Rectal smooth muscle tissue (tissue), 1 donor: ENCODE measurements around the gene SGMS2.

ENCODE experiments used
- H3K27ac ChIP-seq: one replicate; pipeline ENCODE4 v1.7.0; 2013; ENCODE audit warnings: low read depth, low read length, inconsistent platforms
- H3K27me3 ChIP-seq: one replicate; pipeline ENCODE4 v1.7.0; 2013; ENCODE audit warnings: low read length; ENCODE audit not compliant: control insufficient read depth, insufficient read depth
- H3K36me3 ChIP-seq: one replicate; pipeline ENCODE4 v1.7.0; 2013; ENCODE audit warnings: low read length; ENCODE audit not compliant: control insufficient read depth, insufficient read depth
- H3K4me1 ChIP-seq: one replicate; pipeline ENCODE4 v1.7.0; 2013; ENCODE audit warnings: low read length; ENCODE audit not compliant: control insufficient read depth, insufficient read depth
- H3K4me3 ChIP-seq: one replicate; pipeline ENCODE4 v1.7.0; 2013; ENCODE audit warnings: low read length
- H3K9ac ChIP-seq: one replicate; pipeline ENCODE4 v1.7.0; 2013; ENCODE audit warnings: low read length

The SGMS2 gene

GRCh38 chr4:107931775-107932321 lies 107.1 kb downstream of the SGMS2 start:
- Histone ChIP-seq H3K27ac (peak overlapping the region; percentile 82), H3K27me3 (no peaks in the 10 kb centered on the region), H3K4me1 (no peaks in the 10 kb centered on the region), H3K36me3 (no peaks in the 10 kb centered on the region), H3K9ac (peak overlapping the region; percentile 38), H3K4me3 (peak overlapping the region; percentile 98)

GRCh38 chr4:107935246-107935645 lies 110.5 kb downstream of the SGMS2 start:
- Histone ChIP-seq H3K27me3 (no peaks in the 10 kb centered on the region), H3K4me1 (no peaks in the 10 kb centered on the region), H3K36me3 (no peaks in the 10 kb centered on the region), H3K27ac (no peak overlapping the region), H3K9ac (no peak overlapping the region), H3K4me3 (no peak overlapping the region)

- no peak overlapping the region for H3K27ac ChIP-seq
- H3K27me3 ChIP-seq, result no peaks in the 10 kb centered on the region
- no peak overlapping the region for H3K4me3 ChIP-seq
- H3K4me1 ChIP-seq, result no peaks in the 10 kb centered on the region
- no peaks in the 10 kb centered on the region for H3K36me3 ChIP-seq
- no peak overlapping the region for H3K9ac ChIP-seq
Measured at GRCh38 chr4:107937040-107937439, 112.3 kb downstream of the SGMS2 start.

GRCh38 chr4:107939307-107939706 lies 114.6 kb downstream of the SGMS2 start:
- Histone ChIP-seq H3K27me3 (no peaks in the 10 kb centered on the region), H3K9ac (no peak overlapping the region), H3K4me3 (no peak overlapping the region), H3K36me3 (no peaks in the 10 kb centered on the region), H3K27ac (no peak overlapping the region), H3K4me1 (no peaks in the 10 kb centered on the region)

GRCh38 chr4:107945809-107946208 lies 121.1 kb downstream of the SGMS2 start:
- H3K9ac ChIP-seq, result no peak overlapping the region
- H3K4me1 ChIP-seq, result no peaks in the 10 kb centered on the region
- H3K4me3 ChIP-seq, result no peak overlapping the region
- H3K36me3 ChIP-seq, result no peaks in the 10 kb centered on the region
- H3K27ac ChIP-seq, result no peak overlapping the region
- no peaks in the 10 kb centered on the region for H3K27me3 ChIP-seq

- Histone ChIP-seq H3K4me1 (no peaks in the 10 kb centered on the region), H3K27ac (no peak overlapping the region), H3K4me3 (no peak overlapping the region), H3K36me3 (peaks cover 3% of the 10 kb centered on the region), H3K9ac (no peak overlapping the region), H3K27me3 (no peaks in the 10 kb centered on the region)
Measured at GRCh38 chr4:107950746-107951540, 126.2 kb downstream of the SGMS2 start.

GRCh38 chr4:107951551-107951950 lies 126.8 kb downstream of the SGMS2 start:
- no peaks in the 10 kb centered on the region for H3K27me3 ChIP-seq
- H3K36me3 ChIP-seq, result peaks cover 3% of the 10 kb centered on the region
- no peak overlapping the region for H3K27ac ChIP-seq
- H3K4me3 ChIP-seq, result no peak overlapping the region
- no peak overlapping the region for H3K9ac ChIP-seq
- H3K4me1 ChIP-seq, result no peaks in the 10 kb centered on the region

- H3K27ac ChIP-seq, result no peak overlapping the region
- H3K9ac ChIP-seq, result no peak overlapping the region
- peaks cover 3% of the 10 kb centered on the region for H3K36me3 ChIP-seq
- H3K27me3 ChIP-seq, result no peaks in the 10 kb centered on the region
- no peaks in the 10 kb centered on the region for H3K4me1 ChIP-seq
- H3K4me3 ChIP-seq, result no peak overlapping the region
Measured at GRCh38 chr4:107956011-107956410, 131.3 kb downstream of the SGMS2 start.
